Tibial artery (tissue), 4 donors: ENCODE measurements around the gene UNC13C.

ENCODE experiments used
- DNase-seq, 2 donors: peaks; one replicate each; pipeline ENCODE4 v3.0.0-alpha.2; 2019
- H3K27ac ChIP-seq, 2 donors: fragments of 200-600 bp; sonication (generic) in 1 of 2; 1 replicate in 1 of 2; 2 replicates in 1 of 2; pipeline ENCODE4 v1.5.1; 2018 to 2019; ENCODE audit warnings: mild to moderate bottlenecking in 1 of 2
- H3K27me3 ChIP-seq, 2 donors: fragments of 200-600 bp; sonication (generic) in 1 of 2; one replicate each; pipeline versions ENCODE4 v1.5.1 to v1.6.0; 2016 to 2019
- H3K36me3 ChIP-seq, 3 donors: fragments of 200-600 bp; sonication (generic) in 2 of 3; one replicate each; pipeline ENCODE4 v1.5.1; 2016 to 2019; ENCODE audit warnings: mild to moderate bottlenecking in 2 of 3
- H3K4me1 ChIP-seq, 4 donors: fragments of 200-600 bp; sonication (generic) in 2 of 4; 1 replicate in 3 of 4; 2 replicates in 1 of 4; pipeline ENCODE4 v1.5.1; 2016 to 2019
- H3K4me3 ChIP-seq, 2 donors: fragments of 200-600 bp; sonication (generic) in 1 of 2; 1 replicate in 1 of 2; 2 replicates in 1 of 2; pipeline ENCODE4 v1.5.1; 2018 to 2019; ENCODE audit warnings: mild to moderate bottlenecking in 2 of 2
- H3K9me3 ChIP-seq, 3 donors: fragments of 200-600 bp; sonication (generic) in 1 of 3; one replicate each; pipeline ENCODE4 v1.5.1; 2016 to 2019
- intact Hi-C: fragments of 100-400 bp; cut with DNase I; formaldehyde crosslinking; loops from one replicate; pipeline ENCODE4 v1.15.0; 2023; ENCODE audit warnings: low total_unique reads
- TF ChIP-seq, protein P1 (sequence below), 2 experiments: fragments of 200-600 bp in 1 of 2; fragments of 450-650 bp in 1 of 2; IDR thresholded peaks; one replicate each; pipeline ENCODE4 v1.5.1; 2017 to 2019; ENCODE audit warnings: antibody characterized with exemption in 2 of 2, mild to moderate bottlenecking in 1 of 2, moderate library complexity in 1 of 2

The UNC13C gene

GRCh38 chr15:54559405-54560069 lies 581.3 kb downstream of the UNC13C start:
- Histone ChIP-seq H3K9me3 (no peaks in the 10 kb centered on the region), H3K4me1 (no peaks in the 10 kb centered on the region), H3K36me3 (peaks cover 0 to 7% (median 0%) of the 10 kb centered on the region in 3 donors), H3K27ac (no peak overlapping the region), H3K4me3 (no peak overlapping the region), H3K27me3 (no peaks in the 10 kb centered on the region)
- DNase-seq: peak in 1 of 2 donors; percentile 62
- intact Hi-C loops: no loop called here
- TF ChIP-seq, protein P1, sequence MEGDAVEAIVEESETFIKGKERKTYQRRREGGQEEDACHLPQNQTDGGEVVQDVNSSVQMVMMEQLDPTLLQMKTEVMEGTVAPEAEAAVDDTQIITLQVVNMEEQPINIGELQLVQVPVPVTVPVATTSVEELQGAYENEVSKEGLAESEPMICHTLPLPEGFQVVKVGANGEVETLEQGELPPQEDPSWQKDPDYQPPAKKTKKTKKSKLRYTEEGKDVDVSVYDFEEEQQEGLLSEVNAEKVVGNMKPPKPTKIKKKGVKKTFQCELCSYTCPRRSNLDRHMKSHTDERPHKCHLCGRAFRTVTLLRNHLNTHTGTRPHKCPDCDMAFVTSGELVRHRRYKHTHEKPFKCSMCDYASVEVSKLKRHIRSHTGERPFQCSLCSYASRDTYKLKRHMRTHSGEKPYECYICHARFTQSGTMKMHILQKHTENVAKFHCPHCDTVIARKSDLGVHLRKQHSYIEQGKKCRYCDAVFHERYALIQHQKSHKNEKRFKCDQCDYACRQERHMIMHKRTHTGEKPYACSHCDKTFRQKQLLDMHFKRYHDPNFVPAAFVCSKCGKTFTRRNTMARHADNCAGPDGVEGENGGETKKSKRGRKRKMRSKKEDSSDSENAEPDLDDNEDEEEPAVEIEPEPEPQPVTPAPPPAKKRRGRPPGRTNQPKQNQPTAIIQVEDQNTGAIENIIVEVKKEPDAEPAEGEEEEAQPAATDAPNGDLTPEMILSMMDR (IDR thresholded peaks at IDR 0.05): no peak

GRCh38 chr15:54560417-54560816 lies 582.2 kb downstream of the UNC13C start:
- no peaks in the 10 kb centered on the region for H3K27me3 ChIP-seq
- no peaks in the 10 kb centered on the region for H3K4me1 ChIP-seq
- TF ChIP-seq, protein P1 (IDR thresholded peaks at IDR 0.05): no peak
- no peak for DNase-seq
- peaks cover 0 to 4% (median 0%) of the 10 kb centered on the region in 3 donors for H3K36me3 ChIP-seq
- H3K9me3 ChIP-seq: no peaks in the 10 kb centered on the region
- intact Hi-C loops: no loop called here
- no peak overlapping the region for H3K27ac ChIP-seq
- no peak overlapping the region for H3K4me3 ChIP-seq

- TF ChIP-seq, protein P1 (IDR thresholded peaks at IDR 0.05): no peak
- intact Hi-C loops: no loop called here
- Histone ChIP-seq H3K9me3 (no peaks in the 10 kb centered on the region), H3K27me3 (no peaks in the 10 kb centered on the region), H3K4me3 (no peak overlapping the region), H3K36me3 (no peaks in the 10 kb centered on the region), H3K27ac (no peak overlapping the region), H3K4me1 (peaks cover 0 to 19% (median 2%) of the 10 kb centered on the region in 4 donors)
- no peak for DNase-seq
Measured at GRCh38 chr15:54564166-54564565, 585.9 kb downstream of the UNC13C start.

DNA sequence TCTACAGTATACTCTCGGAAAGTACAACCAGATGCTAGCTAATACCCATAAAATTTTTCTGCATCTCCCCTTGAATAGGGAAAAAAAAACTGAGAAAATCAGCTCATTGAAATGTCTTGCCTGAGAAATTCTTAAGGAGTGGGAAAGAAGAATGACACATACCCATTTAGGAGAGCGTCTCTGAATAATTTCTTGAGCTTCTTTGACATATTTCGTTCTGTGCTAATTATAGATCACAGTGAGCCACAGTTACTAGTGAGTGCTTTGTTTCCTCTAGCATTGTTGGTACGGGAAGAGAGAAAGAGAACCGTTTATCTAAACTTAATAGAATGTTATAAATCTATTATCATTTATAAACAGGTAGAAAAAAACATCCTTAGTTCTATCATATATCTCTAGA lies 588.4 kb downstream of the UNC13C start:
- TF ChIP-seq, protein P1 (IDR thresholded peaks at IDR 0.05): no peak
- intact Hi-C loops: no loop called here
- Histone ChIP-seq H3K36me3 (no peaks in the 10 kb centered on the region), H3K4me1 (peaks cover 0 to 19% (median 2%) of the 10 kb centered on the region in 4 donors), H3K27ac (no peak overlapping the region), H3K9me3 (no peaks in the 10 kb centered on the region), H3K4me3 (no peak overlapping the region), H3K27me3 (no peaks in the 10 kb centered on the region)
- DNase-seq: no peak

GRCh38 chr15:54567408-54568035 lies 589.3 kb downstream of the UNC13C start:
- Histone ChIP-seq H3K9me3 (no peaks in the 10 kb centered on the region), H3K36me3 (no peaks in the 10 kb centered on the region), H3K27ac (no peak overlapping the region), H3K4me3 (no peak overlapping the region), H3K4me1 (peaks cover 0 to 19% (median 2%) of the 10 kb centered on the region in 4 donors), H3K27me3 (no peaks in the 10 kb centered on the region)
- TF ChIP-seq, protein P1 (IDR thresholded peaks at IDR 0.05): no peak
- no peak for DNase-seq
- intact Hi-C loops: no loop called here
